WTC11 (cell line): Measurements from ENCODE around the gene FGF14. TPM values are rescaled to one million over a fixed set of nuclear protein-coding genes. Genes with fewer than 3 reads are reported as not detected.

Source experiments
- ATAC-seq: fragments of 200-7000 bp; cut with Tn5 transposase; 2 replicates; pipeline ENCODE4 v1.10.0; 2021; ENCODE audit warnings: mild to moderate bottlenecking, moderate library complexity
- CTCF ChIA-PET: fragments of 300-600 bp; sonication (Branson Sonifier 250); formaldehyde crosslinking; loops from one replicate; lab custom pipeline; 2021; ENCODE audit warnings: antibody characterized with exemption; lab: Charles Lee
- POLR2A ChIA-PET: fragments of 350-600 bp; sonication (Branson Sonifier 250); formaldehyde crosslinking; loops from one replicate; lab custom pipeline; 2021; ENCODE audit warnings: antibody characterized with exemption; lab: Charles Lee
- DNase-seq: peaks from one replicate; pipeline ENCODE4 v3.0.0; 2021; ENCODE audit warnings: low spot score
- H3K27ac Mint-ChIP-seq: 2 replicates; pipeline ENCODE4 v1.8.0; 2021; ENCODE audit warnings: mixed read lengths
- H3K27me3 Mint-ChIP-seq: 2 replicates; pipeline ENCODE4 v1.8.0; 2021; ENCODE audit warnings: low read depth, mild to moderate bottlenecking, moderate library complexity, mixed read lengths
- H3K36me3 Mint-ChIP-seq: 2 replicates; pipeline ENCODE4 v1.8.0; 2021; ENCODE audit warnings: mixed read lengths
- H3K4me1 Mint-ChIP-seq: 2 replicates; pipeline ENCODE4 v1.8.0; 2022; ENCODE audit warnings: mixed read lengths
- H3K4me3 Mint-ChIP-seq: 2 replicates; pipeline ENCODE4 v1.8.0; 2021; ENCODE audit warnings: mild to moderate bottlenecking, moderate library complexity, mixed read lengths
- H3K9me3 Mint-ChIP-seq: 2 replicates; pipeline ENCODE4 v1.8.0; 2021; ENCODE audit warnings: mixed read lengths
- CBFB ChIP-seq: sonication (generic); formaldehyde crosslinking; IDR thresholded peaks from 2 replicates; pipeline ENCODE4 v1.8.1; 2022; ENCODE audit warnings: mild to moderate bottlenecking, low read depth, missing genetic modification reagents
- ELF4 ChIP-seq: sonication (generic); formaldehyde crosslinking; IDR thresholded peaks from 2 replicates; pipeline ENCODE4 v1.8.1; 2022; ENCODE audit warnings: low read depth, mild to moderate bottlenecking, moderate library complexity, missing genetic modification reagents
- ERG ChIP-seq: fragments of 250-450 bp; sonication (Bioruptor Pico); IDR thresholded peaks from 2 replicates; pipeline ENCODE4 v1.8.0; 2021; ENCODE audit warnings: mild to moderate bottlenecking
- HMGA2 ChIP-seq: fragments of 250-450 bp; sonication (Bioruptor Pico); IDR thresholded peaks from 2 replicates; pipeline ENCODE4 v1.4.0; 2021; ENCODE audit warnings: mild to moderate bottlenecking, moderate library complexity
- IRF1 ChIP-seq: sonication (generic); formaldehyde crosslinking; IDR thresholded peaks from 2 replicates; pipeline ENCODE4 v1.8.0; 2023; ENCODE audit warnings: missing genetic modification reagents
- IRF2 ChIP-seq: sonication (generic); formaldehyde crosslinking; IDR thresholded peaks from 2 replicates; pipeline ENCODE4 v1.8.0; 2022; ENCODE audit warnings: low read depth, missing genetic modification reagents, borderline replicate concordance
- JUN ChIP-seq: sonication (generic); formaldehyde crosslinking; IDR thresholded peaks from 2 replicates; pipeline ENCODE4 v1.8.0; 2023; ENCODE audit warnings: mild to moderate bottlenecking, missing genetic modification reagents
- NR3C1 ChIP-seq: sonication (generic); formaldehyde crosslinking; conservative IDR thresholded peaks from 2 replicates; pipeline ENCODE4 v1.8.1; 2023; ENCODE audit warnings: low read depth, mild to moderate bottlenecking, missing genetic modification reagents
- OVOL2 ChIP-seq: fragments of 250-450 bp; sonication (Bioruptor Pico); IDR thresholded peaks from 2 replicates; pipeline ENCODE4 v1.9.0; 2021; ENCODE audit warnings: mild to moderate bottlenecking, borderline replicate concordance
- RELA ChIP-seq: sonication (generic); formaldehyde crosslinking; IDR thresholded peaks from 2 replicates; pipeline ENCODE4 v1.8.1; 2022; ENCODE audit warnings: missing genetic modification reagents, mild to moderate bottlenecking, borderline replicate concordance
- SMAD4 ChIP-seq: sonication (generic); formaldehyde crosslinking; IDR thresholded peaks from 2 replicates; pipeline ENCODE4 v1.8.0; 2022; ENCODE audit warnings: mild to moderate bottlenecking, missing genetic modification reagents
- SOX15 ChIP-seq: fragments of 250-450 bp; sonication (Bioruptor Pico); IDR thresholded peaks from 2 replicates; pipeline ENCODE4 v1.9.0; 2021; ENCODE audit warnings: mild to moderate bottlenecking
- TCF7 ChIP-seq: sonication (generic); formaldehyde crosslinking; IDR thresholded peaks from 2 replicates; pipeline ENCODE4 v1.8.0; 2022; ENCODE audit warnings: mild to moderate bottlenecking, low read depth, missing genetic modification reagents, moderate library complexity
- TEAD4 ChIP-seq: sonication (generic); formaldehyde crosslinking; IDR thresholded peaks from 2 replicates; pipeline ENCODE4 v1.8.0; 2022; ENCODE audit warnings: mild to moderate bottlenecking, missing genetic modification reagents
- ZMAT4 ChIP-seq: fragments of 250-450 bp; sonication (Bioruptor Pico); IDR thresholded peaks from 2 replicates; pipeline ENCODE4 v1.9.0; 2021; ENCODE audit warnings: mild to moderate bottlenecking
- ZNF121 ChIP-seq: sonication (generic); formaldehyde crosslinking; IDR thresholded peaks from 2 replicates; pipeline ENCODE4 v1.8.0; 2023; ENCODE audit warnings: missing genetic modification reagents
- ZNF232 ChIP-seq: sonication (generic); formaldehyde crosslinking; IDR thresholded peaks from 2 replicates; pipeline ENCODE4 v1.8.0; 2022; ENCODE audit warnings: mild to moderate bottlenecking, missing genetic modification reagents
- ZNF317 ChIP-seq: sonication (generic); formaldehyde crosslinking; IDR thresholded peaks from 2 replicates; pipeline ENCODE4 v1.8.1; 2023; ENCODE audit warnings: low read depth, mild to moderate bottlenecking, moderate library complexity, missing genetic modification reagents, borderline replicate concordance
- ZNF416 ChIP-seq: fragments of 250-450 bp; sonication (Bioruptor Pico); IDR thresholded peaks from 2 replicates; pipeline ENCODE4 v1.9.0; 2021; ENCODE audit warnings: mild to moderate bottlenecking, inconsistent platforms
- ZNF512 ChIP-seq: sonication (generic); formaldehyde crosslinking; IDR thresholded peaks from 2 replicates; pipeline ENCODE4 v1.8.1; 2022; ENCODE audit warnings: missing genetic modification reagents, borderline replicate concordance
- ZNF671 ChIP-seq: fragments of 250-450 bp; sonication (Bioruptor Pico); IDR thresholded peaks from 2 replicates; pipeline ENCODE4 v1.8.0; 2021; ENCODE audit warnings: mild to moderate bottlenecking
- total RNA-seq: library from RNA; stranded (reverse); gene quantifications from 3 replicates; pipeline ENCODE4 v1.2.3, GENCODE V29; 2021
- TF ChIP-seq, protein P1 (sequence below): sonication (generic); formaldehyde crosslinking; IDR thresholded peaks from 2 replicates; pipeline ENCODE4 v1.8.1; 2022; ENCODE audit warnings: mild to moderate bottlenecking, missing genetic modification reagents, moderate library complexity, borderline replicate concordance
- TF ChIP-seq, protein P2 (sequence below): sonication (generic); formaldehyde crosslinking; conservative IDR thresholded peaks from 2 replicates; pipeline ENCODE4 v1.8.1; 2023; ENCODE audit warnings: mild to moderate bottlenecking, low read depth, missing genetic modification reagents, moderate library complexity
- TF ChIP-seq, protein P3 (sequence below): sonication (generic); formaldehyde crosslinking; IDR thresholded peaks from 2 replicates; pipeline ENCODE4 v1.8.0; 2022; ENCODE audit warnings: mild to moderate bottlenecking, missing genetic modification reagents
- TF ChIP-seq, protein P4 (sequence below): sonication (generic); formaldehyde crosslinking; IDR thresholded peaks from 2 replicates; pipeline ENCODE4 v1.8.0; 2022; ENCODE audit warnings: mild to moderate bottlenecking, missing genetic modification reagents

The FGF14 gene
- total RNA-seq, 1 experiment from 2014 or later = 0.28 TPM

GRCh38 chr13:101795025-101795424 lies 606.8 kb downstream of the FGF14 start (continued):
- TF ChIP-seq JUN (CRISPR knock-in tag) (no peak), HMGA2 (CRISPR knock-in tag) (no peak), SOX15 (CRISPR knock-in tag) (no peak), ZNF671 (CRISPR knock-in tag) (no peak), ZMAT4 (no peak), TEAD4 (CRISPR knock-in tag) (no peak), ZNF416 (no peak)
- TF ChIP-seq, all 79 proteins: peak for 0

- CTCF ChIA-PET = no interaction called here
- no peaks in the 10 kb centered on the region for H3K4me1 Mint-ChIP-seq
- H3K4me3 Mint-ChIP-seq = no peak overlapping the region
- ATAC-seq (no peak), DNase-seq (no peak)
- POLR2A ChIA-PET = no interaction called here
- TF ChIP-seq, protein P1, sequence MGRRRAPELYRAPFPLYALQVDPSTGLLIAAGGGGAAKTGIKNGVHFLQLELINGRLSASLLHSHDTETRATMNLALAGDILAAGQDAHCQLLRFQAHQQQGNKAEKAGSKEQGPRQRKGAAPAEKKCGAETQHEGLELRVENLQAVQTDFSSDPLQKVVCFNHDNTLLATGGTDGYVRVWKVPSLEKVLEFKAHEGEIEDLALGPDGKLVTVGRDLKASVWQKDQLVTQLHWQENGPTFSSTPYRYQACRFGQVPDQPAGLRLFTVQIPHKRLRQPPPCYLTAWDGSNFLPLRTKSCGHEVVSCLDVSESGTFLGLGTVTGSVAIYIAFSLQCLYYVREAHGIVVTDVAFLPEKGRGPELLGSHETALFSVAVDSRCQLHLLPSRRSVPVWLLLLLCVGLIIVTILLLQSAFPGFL (CRISPR knock-in tag) = no peak
- no peak for TF ChIP-seq ZNF512 (CRISPR knock-in tag)
- TF ChIP-seq, protein P2, sequence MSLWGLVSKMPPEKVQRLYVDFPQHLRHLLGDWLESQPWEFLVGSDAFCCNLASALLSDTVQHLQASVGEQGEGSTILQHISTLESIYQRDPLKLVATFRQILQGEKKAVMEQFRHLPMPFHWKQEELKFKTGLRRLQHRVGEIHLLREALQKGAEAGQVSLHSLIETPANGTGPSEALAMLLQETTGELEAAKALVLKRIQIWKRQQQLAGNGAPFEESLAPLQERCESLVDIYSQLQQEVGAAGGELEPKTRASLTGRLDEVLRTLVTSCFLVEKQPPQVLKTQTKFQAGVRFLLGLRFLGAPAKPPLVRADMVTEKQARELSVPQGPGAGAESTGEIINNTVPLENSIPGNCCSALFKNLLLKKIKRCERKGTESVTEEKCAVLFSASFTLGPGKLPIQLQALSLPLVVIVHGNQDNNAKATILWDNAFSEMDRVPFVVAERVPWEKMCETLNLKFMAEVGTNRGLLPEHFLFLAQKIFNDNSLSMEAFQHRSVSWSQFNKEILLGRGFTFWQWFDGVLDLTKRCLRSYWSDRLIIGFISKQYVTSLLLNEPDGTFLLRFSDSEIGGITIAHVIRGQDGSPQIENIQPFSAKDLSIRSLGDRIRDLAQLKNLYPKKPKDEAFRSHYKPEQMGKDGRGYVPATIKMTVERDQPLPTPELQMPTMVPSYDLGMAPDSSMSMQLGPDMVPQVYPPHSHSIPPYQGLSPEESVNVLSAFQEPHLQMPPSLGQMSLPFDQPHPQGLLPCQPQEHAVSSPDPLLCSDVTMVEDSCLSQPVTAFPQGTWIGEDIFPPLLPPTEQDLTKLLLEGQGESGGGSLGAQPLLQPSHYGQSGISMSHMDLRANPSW (CRISPR knock-in tag) = no peak
- TF ChIP-seq ZNF317 (CRISPR knock-in tag) = no peak
- TF ChIP-seq ZNF121 (CRISPR knock-in tag) = no peak
- TF ChIP-seq TCF7 (CRISPR knock-in tag) = no peak
- TF ChIP-seq, protein P3, sequence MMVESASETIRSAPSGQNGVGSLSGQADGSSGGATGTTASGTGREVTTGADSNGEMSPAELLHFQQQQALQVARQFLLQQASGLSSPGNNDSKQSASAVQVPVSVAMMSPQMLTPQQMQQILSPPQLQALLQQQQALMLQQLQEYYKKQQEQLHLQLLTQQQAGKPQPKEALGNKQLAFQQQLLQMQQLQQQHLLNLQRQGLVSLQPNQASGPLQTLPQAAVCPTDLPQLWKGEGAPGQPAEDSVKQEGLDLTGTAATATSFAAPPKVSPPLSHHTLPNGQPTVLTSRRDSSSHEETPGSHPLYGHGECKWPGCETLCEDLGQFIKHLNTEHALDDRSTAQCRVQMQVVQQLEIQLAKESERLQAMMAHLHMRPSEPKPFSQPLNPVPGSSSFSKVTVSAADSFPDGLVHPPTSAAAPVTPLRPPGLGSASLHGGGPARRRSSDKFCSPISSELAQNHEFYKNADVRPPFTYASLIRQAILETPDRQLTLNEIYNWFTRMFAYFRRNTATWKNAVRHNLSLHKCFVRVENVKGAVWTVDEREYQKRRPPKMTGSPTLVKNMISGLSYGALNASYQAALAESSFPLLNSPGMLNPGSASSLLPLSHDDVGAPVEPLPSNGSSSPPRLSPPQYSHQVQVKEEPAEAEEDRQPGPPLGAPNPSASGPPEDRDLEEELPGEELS (CRISPR knock-in tag) = no peak
- TF ChIP-seq IRF2 (CRISPR knock-in tag) = no peak
- TF ChIP-seq, protein P4, sequence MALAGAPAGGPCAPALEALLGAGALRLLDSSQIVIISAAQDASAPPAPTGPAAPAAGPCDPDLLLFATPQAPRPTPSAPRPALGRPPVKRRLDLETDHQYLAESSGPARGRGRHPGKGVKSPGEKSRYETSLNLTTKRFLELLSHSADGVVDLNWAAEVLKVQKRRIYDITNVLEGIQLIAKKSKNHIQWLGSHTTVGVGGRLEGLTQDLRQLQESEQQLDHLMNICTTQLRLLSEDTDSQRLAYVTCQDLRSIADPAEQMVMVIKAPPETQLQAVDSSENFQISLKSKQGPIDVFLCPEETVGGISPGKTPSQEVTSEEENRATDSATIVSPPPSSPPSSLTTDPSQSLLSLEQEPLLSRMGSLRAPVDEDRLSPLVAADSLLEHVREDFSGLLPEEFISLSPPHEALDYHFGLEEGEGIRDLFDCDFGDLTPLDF (CRISPR knock-in tag) = no peak
- no peak for TF ChIP-seq ERG (CRISPR knock-in tag)
- no peak for TF ChIP-seq SMAD4 (CRISPR knock-in tag)
- TF ChIP-seq OVOL2 (CRISPR knock-in tag) = no peak
- no peak for TF ChIP-seq NR3C1
- no peak for TF ChIP-seq ZNF232 (CRISPR knock-in tag)
- TF ChIP-seq CBFB (CRISPR knock-in tag) = no peak
- TF ChIP-seq SOX15 (CRISPR knock-in tag) = no peak
- TF ChIP-seq ELF4 = no peak
- TF ChIP-seq RELA (CRISPR knock-in tag) = no peak
- no peak for TF ChIP-seq IRF1 (CRISPR knock-in tag)
- no peaks in the 10 kb centered on the region for H3K36me3 Mint-ChIP-seq
- H3K9me3 Mint-ChIP-seq = no peaks in the 10 kb centered on the region
- H3K27me3 Mint-ChIP-seq = no peaks in the 10 kb centered on the region
- H3K27ac Mint-ChIP-seq = no peak overlapping the region
Observed at GRCh38 chr13:101792189-101792588, 609.7 kb downstream of the FGF14 start.
